Stimulated activated CD8-positive, alpha-beta memory T cell treated with anti-CD3 and anti-CD28 coated beads, Interleukin-15, amount 100 ng/mL, for 4 hours (primary cell): ENCODE results near the gene ZBTB20.

Experiments
- DNase-seq, 2 donors: peaks; one replicate each; pipeline ENCODE4 v3.0.0-alpha.2; 2020; ENCODE audit warnings: low read depth in 2 of 2

The ZBTB20 gene

GRCh38 chr3:114673481-114673880 is 473.6 kb downstream of the ZBTB20 start:
- DNase-seq, result no peak

GRCh38 chr3:114672692-114673447 is 474.2 kb downstream of the ZBTB20 start:
- DNase-seq, result no peak

GRCh38 chr3:114671741-114672510 is 475.2 kb downstream of the ZBTB20 start:
- no peak for DNase-seq

- no peak for DNase-seq
Measured at GRCh38 chr3:114669614-114670013, 477.5 kb downstream of the ZBTB20 start.

GRCh38 chr3:114668099-114668498 is 479.0 kb downstream of the ZBTB20 start:
- no peak for DNase-seq

GRCh38 chr3:114666623-114667022 is 480.5 kb downstream of the ZBTB20 start:
- DNase-seq, result no peak

GRCh38 chr3:114664006-114664405 is 483.1 kb downstream of the ZBTB20 start:
- no peak for DNase-seq

- DNase-seq, result no peak
Measured at GRCh38 chr3:114660808-114661207, 486.3 kb downstream of the ZBTB20 start.

GRCh38 chr3:114660124-114660523 is 487.0 kb downstream of the ZBTB20 start:
- DNase-seq, result no peak

- no peak for DNase-seq
Measured at GRCh38 chr3:114659109-114660061, 487.7 kb downstream of the ZBTB20 start.

- DNase-seq, result no peak
Measured at GRCh38 chr3:114651555-114651954, 495.5 kb downstream of the ZBTB20 start.

GRCh38 chr3:114650808-114651207 is 496.3 kb downstream of the ZBTB20 start:
- DNase-seq, result no peak

- no peak for DNase-seq
Measured at GRCh38 chr3:114649331-114649730, 497.8 kb downstream of the ZBTB20 start.

- DNase-seq, result no peak
Measured at GRCh38 chr3:114646526-114646925, 500.6 kb downstream of the ZBTB20 start.

GRCh38 chr3:114645392-114645791 is 501.7 kb downstream of the ZBTB20 start:
- DNase-seq, result no peak

- DNase-seq, result no peak
Measured at GRCh38 chr3:114644367-114644766, 502.7 kb downstream of the ZBTB20 start.

GRCh38 chr3:114642951-114643741 is 503.9 kb downstream of the ZBTB20 start:
- no peak for DNase-seq

- DNase-seq, result no peak
Measured at GRCh38 chr3:114640126-114640525, 507.0 kb downstream of the ZBTB20 start.

GRCh38 chr3:114639171-114639570 is 507.9 kb downstream of the ZBTB20 start:
- DNase-seq, result no peak

- DNase-seq, result no peak
Measured at GRCh38 chr3:114635878-114636277, 511.2 kb downstream of the ZBTB20 start.

- no peak for DNase-seq
Measured at GRCh38 chr3:114634635-114635034, 512.5 kb downstream of the ZBTB20 start.
